ENCODE measurements around the gene KIF2A.

The KIF2A gene

GRCh38 chr5:62305715-62306322 lies at the start of gene KIF2A:
Gene KIF2A (plus strand): TSS chr5:62306206. CDS start chr5:62306473, 267 bp downstream.
- in situ Hi-C loops (cut with MboI; ENCODE audit: low sequenced_read_pairs): no loop called here

GRCh38 chr5:62257020-62257367 lies 49.0 kb upstream of the KIF2A start:
- in situ Hi-C loops (cut with MboI; ENCODE audit: low sequenced_read_pairs): no loop called here

GRCh38 chr5:62258654-62259053 lies 47.4 kb upstream of the KIF2A start:
- in situ Hi-C loops (cut with MboI; ENCODE audit: low sequenced_read_pairs): no loop called here

- in situ Hi-C loops (cut with MboI; ENCODE audit: low sequenced_read_pairs): no loop called here
Measured at GRCh38 chr5:62259699-62260250, 46.2 kb upstream of the KIF2A start.

- in situ Hi-C loops (cut with MboI; ENCODE audit: low sequenced_read_pairs): no loop called here
Measured at GRCh38 chr5:62260513-62260912, 45.5 kb upstream of the KIF2A start.

GRCh38 chr5:62263401-62263800 lies 42.6 kb upstream of the KIF2A start:
- in situ Hi-C loops (cut with MboI; ENCODE audit: low sequenced_read_pairs): no loop called here

- in situ Hi-C loops (cut with MboI; ENCODE audit: low sequenced_read_pairs): no loop called here
Measured at GRCh38 chr5:62265648-62266112, 40.3 kb upstream of the KIF2A start.

GRCh38 chr5:62266573-62266972 lies 39.4 kb upstream of the KIF2A start:
- in situ Hi-C loops (cut with MboI; ENCODE audit: low sequenced_read_pairs): no loop called here

- in situ Hi-C loops (cut with MboI; ENCODE audit: low sequenced_read_pairs): no loop called here
Measured at GRCh38 chr5:62268234-62268633, 37.8 kb upstream of the KIF2A start.

- in situ Hi-C loops (cut with MboI; ENCODE audit: low sequenced_read_pairs): no loop called here
Measured at GRCh38 chr5:62268792-62269191, 37.2 kb upstream of the KIF2A start.

GRCh38 chr5:62271370-62271769 lies 34.6 kb upstream of the KIF2A start:
- in situ Hi-C loops (cut with MboI; ENCODE audit: low sequenced_read_pairs): no loop called here

- in situ Hi-C loops (cut with MboI; ENCODE audit: low sequenced_read_pairs): no loop called here
Measured at GRCh38 chr5:62271870-62272269, 34.1 kb upstream of the KIF2A start.

GRCh38 chr5:62273687-62274086 lies 32.3 kb upstream of the KIF2A start:
- in situ Hi-C loops (cut with MboI; ENCODE audit: low sequenced_read_pairs): no loop called here

- in situ Hi-C loops (cut with MboI; ENCODE audit: low sequenced_read_pairs): no loop called here
Measured at GRCh38 chr5:62275581-62275980, 30.4 kb upstream of the KIF2A start.

GRCh38 chr5:62281411-62281810 lies 24.6 kb upstream of the KIF2A start:
- in situ Hi-C loops (cut with MboI; ENCODE audit: low sequenced_read_pairs): no loop called here

GRCh38 chr5:62282064-62282463 lies 23.9 kb upstream of the KIF2A start:
- in situ Hi-C loops (cut with MboI; ENCODE audit: low sequenced_read_pairs): no loop called here

- in situ Hi-C loops (cut with MboI; ENCODE audit: low sequenced_read_pairs): no loop called here
Measured at GRCh38 chr5:62283005-62283404, 23.0 kb upstream of the KIF2A start.

- in situ Hi-C loops (cut with MboI; ENCODE audit: low sequenced_read_pairs): no loop called here
Measured at GRCh38 chr5:62283861-62284260, 22.1 kb upstream of the KIF2A start.

GRCh38 chr5:62284946-62285891 lies 20.8 kb upstream of the KIF2A start:
- in situ Hi-C loops (cut with MboI; ENCODE audit: low sequenced_read_pairs): no loop called here

GRCh38 chr5:62286834-62287233 lies 19.2 kb upstream of the KIF2A start:
- in situ Hi-C loops (cut with MboI; ENCODE audit: low sequenced_read_pairs): no loop called here

GRCh38 chr5:62287237-62287636 lies 18.8 kb upstream of the KIF2A start:
- in situ Hi-C loops (cut with MboI; ENCODE audit: low sequenced_read_pairs): no loop called here

- in situ Hi-C loops (cut with MboI; ENCODE audit: low sequenced_read_pairs): no loop called here
Measured at GRCh38 chr5:62288118-62288517, 17.9 kb upstream of the KIF2A start.
